ENCODE results near the gene TSHR.

TSHR gene

DNA sequence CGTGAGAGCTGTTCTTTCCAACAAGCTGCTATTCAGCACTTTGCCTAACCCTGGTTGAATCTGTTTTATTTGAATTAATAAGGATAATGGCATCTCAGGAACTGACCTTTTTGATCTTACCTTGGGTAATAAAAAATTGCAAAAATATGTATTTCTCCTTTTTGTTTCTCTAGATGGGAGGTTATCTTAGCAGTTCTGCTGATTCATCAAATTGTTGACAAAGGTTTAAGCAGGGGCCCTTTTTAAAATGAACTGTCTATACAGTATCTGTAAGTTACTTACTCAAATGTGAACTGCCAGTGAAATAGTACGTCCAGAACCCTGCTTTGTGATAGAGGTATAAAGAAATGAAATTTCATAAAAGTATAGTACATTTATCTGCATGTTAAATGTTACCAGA is 681 bp downstream of the TSHR start:
- H3K4me3 ChIP-seq (ENCODE audit: severe bottlenecking) = no peak overlapping the region

DNA sequence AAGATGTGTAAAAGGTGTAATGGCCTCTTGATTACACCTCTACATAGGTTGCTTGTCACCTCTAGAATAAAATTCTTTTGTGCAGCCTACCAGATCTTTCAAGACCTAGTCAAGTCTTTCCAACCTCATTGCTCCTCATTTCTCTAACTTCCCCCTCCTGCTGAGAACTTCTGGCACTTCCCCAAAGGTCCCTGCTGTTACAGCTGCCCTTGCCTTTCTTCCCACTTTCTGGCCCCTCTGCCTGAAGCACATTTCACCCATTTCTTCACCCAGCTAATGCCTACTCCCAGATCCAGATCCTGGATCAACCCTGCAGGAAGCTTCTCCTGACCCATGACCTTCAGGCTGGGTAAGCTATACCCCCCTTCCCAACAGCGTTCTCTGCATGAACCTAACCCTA is 1.5 kb downstream of the TSHR start:
- peaks cover 10% of the 10 kb centered on the region for H3K27me3 ChIP-seq (ENCODE audit: insufficient read depth, poor library complexity, severe bottlenecking)
- H3K4me1 ChIP-seq (ENCODE audit: insufficient read depth, poor library complexity, severe bottlenecking) = no peaks in the 10 kb centered on the region
- H3K4me3 ChIP-seq (ENCODE audit: severe bottlenecking) = no peak overlapping the region
- ATAC-seq (ENCODE audit: low read depth) = no peak
- TF ChIP-seq, protein P1, sequence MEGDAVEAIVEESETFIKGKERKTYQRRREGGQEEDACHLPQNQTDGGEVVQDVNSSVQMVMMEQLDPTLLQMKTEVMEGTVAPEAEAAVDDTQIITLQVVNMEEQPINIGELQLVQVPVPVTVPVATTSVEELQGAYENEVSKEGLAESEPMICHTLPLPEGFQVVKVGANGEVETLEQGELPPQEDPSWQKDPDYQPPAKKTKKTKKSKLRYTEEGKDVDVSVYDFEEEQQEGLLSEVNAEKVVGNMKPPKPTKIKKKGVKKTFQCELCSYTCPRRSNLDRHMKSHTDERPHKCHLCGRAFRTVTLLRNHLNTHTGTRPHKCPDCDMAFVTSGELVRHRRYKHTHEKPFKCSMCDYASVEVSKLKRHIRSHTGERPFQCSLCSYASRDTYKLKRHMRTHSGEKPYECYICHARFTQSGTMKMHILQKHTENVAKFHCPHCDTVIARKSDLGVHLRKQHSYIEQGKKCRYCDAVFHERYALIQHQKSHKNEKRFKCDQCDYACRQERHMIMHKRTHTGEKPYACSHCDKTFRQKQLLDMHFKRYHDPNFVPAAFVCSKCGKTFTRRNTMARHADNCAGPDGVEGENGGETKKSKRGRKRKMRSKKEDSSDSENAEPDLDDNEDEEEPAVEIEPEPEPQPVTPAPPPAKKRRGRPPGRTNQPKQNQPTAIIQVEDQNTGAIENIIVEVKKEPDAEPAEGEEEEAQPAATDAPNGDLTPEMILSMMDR (IDR thresholded peaks at IDR 0.05; ENCODE audit: poor library complexity, severe bottlenecking) = no peak
- no peaks in the 10 kb centered on the region for H3K36me3 ChIP-seq (ENCODE audit: low read depth)
- H3K9me3 ChIP-seq (ENCODE audit: severe bottlenecking) = no peaks in the 10 kb centered on the region
- no peak overlapping the region for H3K27ac ChIP-seq (ENCODE audit: poor library complexity, severe bottlenecking)
- DNase-seq (ENCODE audit: low spot score) = no peak

More for the DNA sequence above, 681 bp downstream of the TSHR start:
- Histone ChIP-seq H3K4me1 (ENCODE audit: insufficient read depth, poor library complexity, severe bottlenecking) (no peaks in the 10 kb centered on the region), H3K9me3 (ENCODE audit: severe bottlenecking) (no peaks in the 10 kb centered on the region), H3K27ac (ENCODE audit: poor library complexity, severe bottlenecking) (no peak overlapping the region), H3K27me3 (ENCODE audit: insufficient read depth, poor library complexity, severe bottlenecking) (peaks cover 10% of the 10 kb centered on the region), H3K36me3 (ENCODE audit: low read depth) (no peaks in the 10 kb centered on the region)
- DNase-seq (ENCODE audit: low spot score) = no peak
- ATAC-seq (ENCODE audit: low read depth) = no peak
- TF ChIP-seq, protein P1 (IDR thresholded peaks at IDR 0.05; ENCODE audit: poor library complexity, severe bottlenecking) = no peak

DNA sequence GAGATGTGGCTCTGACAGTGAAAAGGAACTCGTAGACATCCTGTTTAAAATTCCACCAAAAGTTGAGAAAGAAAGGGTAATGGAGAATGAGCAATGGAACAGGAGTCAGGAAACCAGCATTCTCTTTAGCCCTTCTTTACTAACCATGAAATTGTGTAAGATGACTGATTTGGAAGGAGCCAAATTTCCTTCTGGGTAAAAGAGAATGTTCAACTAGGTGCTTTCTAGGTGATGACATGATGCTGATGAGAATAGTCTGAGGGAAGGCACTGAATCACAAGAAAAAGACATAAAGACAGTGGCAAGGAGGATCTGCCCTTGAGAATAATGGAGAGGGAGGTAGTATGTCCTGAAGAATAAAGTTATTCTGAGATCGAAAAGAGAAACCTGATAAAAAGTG is 2.2 kb downstream of the TSHR start:
- no peak for ATAC-seq (ENCODE audit: low read depth)
- Histone ChIP-seq H3K27ac (ENCODE audit: poor library complexity, severe bottlenecking) (no peak overlapping the region), H3K9me3 (ENCODE audit: severe bottlenecking) (no peaks in the 10 kb centered on the region), H3K27me3 (ENCODE audit: insufficient read depth, poor library complexity, severe bottlenecking) (peaks cover 10% of the 10 kb centered on the region), H3K4me1 (ENCODE audit: insufficient read depth, poor library complexity, severe bottlenecking) (no peaks in the 10 kb centered on the region), H3K4me3 (ENCODE audit: severe bottlenecking) (no peak overlapping the region), H3K36me3 (ENCODE audit: low read depth) (no peaks in the 10 kb centered on the region)
- DNase-seq (ENCODE audit: low spot score) = no peak
- TF ChIP-seq, protein P1 (IDR thresholded peaks at IDR 0.05; ENCODE audit: poor library complexity, severe bottlenecking) = no peak

DNA sequence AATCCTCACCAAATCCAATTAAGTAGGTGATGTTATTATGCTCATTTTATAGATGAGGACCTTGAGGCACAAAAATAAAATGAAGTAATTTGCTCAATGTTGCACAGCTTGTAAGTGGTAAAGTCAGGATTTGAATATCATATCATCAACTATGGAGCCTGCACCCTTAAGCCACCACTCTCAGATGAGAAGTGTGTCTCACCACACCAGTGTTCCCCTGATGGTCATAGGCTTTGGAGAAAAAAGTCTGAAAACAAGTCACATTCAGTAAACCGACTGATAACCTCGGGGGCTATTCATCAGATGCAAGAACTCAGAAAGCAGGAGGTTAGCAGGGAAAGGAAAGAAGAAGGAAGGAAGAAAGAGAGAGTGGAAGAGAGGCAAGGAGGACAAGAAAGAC is 2.8 kb downstream of the TSHR start:
- Histone ChIP-seq H3K4me3 (ENCODE audit: severe bottlenecking) (no peak overlapping the region), H3K4me1 (ENCODE audit: insufficient read depth, poor library complexity, severe bottlenecking) (no peaks in the 10 kb centered on the region), H3K27ac (ENCODE audit: poor library complexity, severe bottlenecking) (no peak overlapping the region), H3K27me3 (ENCODE audit: insufficient read depth, poor library complexity, severe bottlenecking) (peaks cover 10% of the 10 kb centered on the region), H3K36me3 (ENCODE audit: low read depth) (no peaks in the 10 kb centered on the region), H3K9me3 (ENCODE audit: severe bottlenecking) (no peaks in the 10 kb centered on the region)
- DNase-seq (ENCODE audit: low spot score) (no peak), ATAC-seq (ENCODE audit: low read depth) (no peak)
- TF ChIP-seq, protein P1 (IDR thresholded peaks at IDR 0.05; ENCODE audit: poor library complexity, severe bottlenecking) = no peak

DNA sequence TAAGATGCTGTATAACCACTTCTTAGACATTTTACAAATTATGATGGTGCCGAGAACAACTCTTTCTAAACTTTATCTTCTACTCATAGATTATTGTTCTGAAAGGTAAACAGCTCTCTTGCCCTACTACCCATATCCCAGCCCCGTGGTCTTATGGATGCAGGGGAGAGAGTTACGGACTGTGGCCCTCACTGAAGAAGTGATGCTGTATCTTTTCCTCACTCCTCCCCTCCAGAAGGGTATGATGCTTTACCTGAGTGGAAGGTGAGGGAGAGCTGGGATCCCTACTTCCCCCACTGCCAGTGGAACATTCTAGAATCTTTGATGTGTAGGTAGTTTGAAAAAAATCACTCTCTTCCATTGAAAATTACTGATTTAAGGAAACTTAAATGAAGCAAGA is 3.5 kb downstream of the TSHR start:
- Histone ChIP-seq H3K4me3 (ENCODE audit: severe bottlenecking) (no peak overlapping the region), H3K36me3 (ENCODE audit: low read depth) (no peaks in the 10 kb centered on the region), H3K9me3 (ENCODE audit: severe bottlenecking) (no peaks in the 10 kb centered on the region), H3K27ac (ENCODE audit: poor library complexity, severe bottlenecking) (no peak overlapping the region), H3K4me1 (ENCODE audit: insufficient read depth, poor library complexity, severe bottlenecking) (no peaks in the 10 kb centered on the region), H3K27me3 (ENCODE audit: insufficient read depth, poor library complexity, severe bottlenecking) (peaks cover 10% of the 10 kb centered on the region)
- no peak for DNase-seq (ENCODE audit: low spot score)
- no peak for ATAC-seq (ENCODE audit: low read depth)
- TF ChIP-seq, protein P1 (IDR thresholded peaks at IDR 0.05; ENCODE audit: poor library complexity, severe bottlenecking) = no peak

Measured in RWPE2 (cell line).